ENCODE measurements around the gene GLIPR1.
"Not testable (repeated sequence)": the region's sequence is repeated elsewhere in the genome, so short reads cannot be mapped to it uniquely, and the experiment has no call there.

Gene GLIPR1

GRCh38 chr12:75521224-75521623 is 40.7 kb downstream of the GLIPR1 start:
- not testable (repeated sequence) for DNase-seq (ENCODE audit: low read depth, low spot score)

GRCh38 chr12:75522124-75522523 is 41.6 kb downstream of the GLIPR1 start:
- DNase-seq (ENCODE audit: low read depth, low spot score): not testable (repeated sequence)

- no peak for DNase-seq (ENCODE audit: low read depth, low spot score)
These were observed 44.7 kb downstream of the GLIPR1 start for GRCh38 chr12:75525263-75525662.

- DNase-seq (ENCODE audit: low read depth, low spot score): no peak
These were observed 46.3 kb downstream of the GLIPR1 start for GRCh38 chr12:75526655-75527511.

- no peak for DNase-seq (ENCODE audit: low read depth, low spot score)
These were observed 47.7 kb downstream of the GLIPR1 start for GRCh38 chr12:75528272-75528671.

- no peak for DNase-seq (ENCODE audit: low read depth, low spot score)
These were observed 48.1 kb downstream of the GLIPR1 start for GRCh38 chr12:75528692-75529091.

- no peak for DNase-seq (ENCODE audit: low read depth, low spot score)
These were observed 48.8 kb downstream of the GLIPR1 start for GRCh38 chr12:75529316-75529715.

- DNase-seq (ENCODE audit: low read depth, low spot score): no peak
These were observed 49.3 kb downstream of the GLIPR1 start for GRCh38 chr12:75529826-75530225.

- DNase-seq (ENCODE audit: low read depth, low spot score): no peak
These were observed 52.7 kb downstream of the GLIPR1 start for GRCh38 chr12:75533239-75533638.

GRCh38 chr12:75539889-75540288 is 59.3 kb downstream of the GLIPR1 start:
- no peak for DNase-seq (ENCODE audit: low read depth, low spot score)

- DNase-seq (ENCODE audit: low read depth, low spot score): no peak
These were observed 62.4 kb downstream of the GLIPR1 start for GRCh38 chr12:75542942-75543341.

GRCh38 chr12:75543529-75543928 is 63.0 kb downstream of the GLIPR1 start:
- DNase-seq (ENCODE audit: low read depth, low spot score): no peak

GRCh38 chr12:75545636-75546035 is 65.1 kb downstream of the GLIPR1 start:
- no peak for DNase-seq (ENCODE audit: low read depth, low spot score)

GRCh38 chr12:75548879-75549278 is 68.3 kb downstream of the GLIPR1 start:
- DNase-seq (ENCODE audit: low read depth, low spot score): no peak

GRCh38 chr12:75549989-75550388 is 69.4 kb downstream of the GLIPR1 start:
- no peak for DNase-seq (ENCODE audit: low read depth, low spot score)

- no peak for DNase-seq (ENCODE audit: low read depth, low spot score)
These were observed 70.1 kb downstream of the GLIPR1 start for GRCh38 chr12:75550401-75551240.

GRCh38 chr12:75551477-75551876 is 70.9 kb downstream of the GLIPR1 start:
- no peak for DNase-seq (ENCODE audit: low read depth, low spot score)

- DNase-seq (ENCODE audit: low read depth, low spot score): no peak
These were observed 72.8 kb downstream of the GLIPR1 start for GRCh38 chr12:75553398-75553797.

All from iPS DF 19.7 (cell line).